T-helper 1 cell (primary cell): Measurements from ENCODE around the gene BUD23.
"Not testable (repeated sequence)": the region's sequence is repeated elsewhere in the genome, so short reads cannot be mapped to it uniquely, and the experiment has no call there.

Experiments used
- DNase-seq, 5 donors: peaks; one replicate each; pipeline ENCODE4 v3.0.0-alpha.2; 2012 to 2020

Gene BUD23

GRCh38 chr7:73668103-73668885, 15.1 kb upstream of the BUD23 start:
- DNase-seq = no peak

- DNase-seq = no peak
Measured at GRCh38 chr7:73668886-73669230, 14.5 kb upstream of the BUD23 start.

DNA sequence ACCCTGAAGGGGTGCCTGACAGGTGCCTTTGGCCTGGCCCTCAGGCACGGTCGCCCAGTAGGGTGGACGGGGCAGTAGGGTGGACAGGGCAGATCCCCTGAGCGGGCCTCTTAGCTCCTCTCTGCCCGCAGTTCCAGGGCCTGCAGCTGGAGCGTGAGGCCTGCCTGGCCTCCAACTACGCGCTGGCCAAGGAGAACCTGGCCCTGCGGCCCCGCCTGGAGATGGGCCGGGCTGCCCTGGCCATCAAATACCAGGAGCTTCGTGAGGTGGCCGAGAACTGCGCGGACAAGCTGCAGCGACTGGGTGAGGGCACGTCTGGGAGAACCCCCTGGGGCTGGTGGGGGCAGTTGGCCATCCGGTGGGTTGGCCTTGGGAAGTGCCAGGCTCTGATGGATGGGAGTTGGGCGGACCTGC, 14.1 kb upstream of the BUD23 start:
- no peak for DNase-seq

GRCh38 chr7:73669858-73670385, 13.5 kb upstream of the BUD23 start:
- no peak for DNase-seq

GRCh38 chr7:73671322-73671661, 12.1 kb upstream of the BUD23 start:
- DNase-seq = no peak

DNA sequence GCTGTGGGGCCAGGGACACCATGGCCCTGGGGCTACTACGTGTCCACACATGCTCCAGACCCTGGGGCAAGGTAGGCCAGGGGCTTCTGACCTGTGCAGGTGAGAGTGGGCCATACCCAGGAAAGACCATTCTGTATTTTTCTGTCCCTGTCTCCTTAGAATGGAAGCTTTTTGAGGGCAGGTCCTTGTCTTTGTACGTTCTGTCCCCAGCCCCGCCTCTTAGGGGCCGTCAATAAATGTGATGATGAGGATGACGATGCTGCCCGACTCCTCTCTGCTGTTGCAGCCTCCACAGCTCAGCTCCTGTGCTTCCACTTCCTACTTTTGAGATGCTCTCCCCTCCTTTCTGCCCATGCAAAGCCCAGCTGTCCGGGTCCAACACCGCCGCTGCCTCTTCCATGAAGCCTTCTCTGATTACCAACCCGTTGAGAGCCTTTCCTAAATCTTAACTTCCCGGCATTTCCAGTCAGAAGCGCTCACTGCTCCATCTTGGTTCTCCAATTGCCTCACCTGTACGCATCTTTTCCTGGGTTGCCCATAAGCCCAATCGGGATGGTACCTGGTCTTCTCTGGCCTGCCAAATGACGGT, 11.4 kb upstream of the BUD23 start:
- DNase-seq = no peak

GRCh38 chr7:73674468-73675124, 8.8 kb upstream of the BUD23 start:
- no peak for DNase-seq

DNA sequence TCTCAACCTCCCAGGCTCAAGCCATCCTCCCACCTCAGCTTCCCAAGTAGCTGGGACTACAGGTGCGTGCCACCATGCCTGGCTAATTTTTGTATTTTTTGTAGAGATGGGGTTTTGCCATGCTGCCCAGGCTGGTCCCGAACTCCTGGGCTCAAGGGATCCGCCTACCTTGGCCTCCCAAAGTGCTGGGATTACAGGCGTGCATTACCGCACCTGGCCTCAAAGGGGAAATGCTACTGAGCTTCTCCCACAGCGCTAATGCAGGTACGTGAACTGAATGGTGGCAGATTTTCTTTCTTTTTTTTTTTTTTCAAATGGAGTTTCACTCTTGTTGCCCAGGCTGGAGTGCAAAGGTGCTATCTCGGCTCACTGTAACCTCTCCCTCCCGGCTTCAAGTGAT, 7.3 kb upstream of the BUD23 start:
- DNase-seq = not testable (repeated sequence)

- DNase-seq = no peak
Measured at GRCh38 chr7:73678862-73679261, 4.5 kb upstream of the BUD23 start.

DNA sequence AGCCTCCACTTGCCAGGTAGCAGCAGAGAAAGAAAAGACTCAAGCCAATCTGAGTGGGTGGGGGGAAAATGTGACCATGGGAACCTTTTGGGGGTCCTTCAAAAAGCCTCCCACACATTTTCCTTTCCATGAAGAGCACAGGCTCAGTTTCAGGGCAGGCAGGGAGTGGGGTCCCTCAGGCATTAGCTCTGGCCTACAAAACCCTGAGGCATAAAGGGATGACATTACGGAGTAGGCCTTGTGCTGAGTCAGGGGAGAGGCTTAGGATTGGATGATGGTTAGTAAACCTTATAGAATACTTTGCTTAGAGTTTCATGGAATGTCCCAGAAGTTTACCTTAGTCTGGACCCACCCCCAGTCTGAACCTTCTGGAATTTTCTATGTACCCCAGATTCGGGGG, 3.7 kb upstream of the BUD23 start:
- DNase-seq = no peak

GRCh38 chr7:73680501-73680900, 2.9 kb upstream of the BUD23 start:
- DNase-seq = no peak

DNA sequence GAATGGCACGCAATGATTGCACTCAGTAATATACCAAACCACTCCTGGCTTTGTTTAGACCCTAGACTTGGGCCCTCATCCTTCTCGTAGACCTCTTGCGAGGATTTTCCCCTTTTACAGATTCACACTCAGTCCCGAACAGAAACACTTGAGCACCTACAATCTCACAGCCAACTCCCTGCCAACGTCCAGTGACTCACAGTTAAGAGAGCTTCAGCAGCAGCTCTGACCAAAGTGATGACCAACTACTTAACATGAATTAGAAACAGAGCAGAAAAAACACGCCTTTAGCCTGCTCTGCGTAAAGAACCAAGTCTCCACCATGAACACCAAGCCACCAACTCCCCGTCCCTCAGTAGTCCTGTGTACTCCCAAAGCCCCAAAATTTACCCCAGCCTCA, 2.4 kb upstream of the BUD23 start:
- DNase-seq = no peak

- DNase-seq = no peak
Measured at GRCh38 chr7:73682745-73683055, 697 bp upstream of the BUD23 start.

GRCh38 chr7:73683788-73684693, 644 bp downstream of the BUD23 start:
- DNase-seq = no peak

GRCh38 chr7:73685311-73685710, 1.9 kb downstream of the BUD23 start:
- no peak for DNase-seq

GRCh38 chr7:73688288-73688687, 4.9 kb downstream of the BUD23 start:
- DNase-seq = no peak

GRCh38 chr7:73690646-73691045, 7.2 kb downstream of the BUD23 start:
- no peak for DNase-seq

DNA sequence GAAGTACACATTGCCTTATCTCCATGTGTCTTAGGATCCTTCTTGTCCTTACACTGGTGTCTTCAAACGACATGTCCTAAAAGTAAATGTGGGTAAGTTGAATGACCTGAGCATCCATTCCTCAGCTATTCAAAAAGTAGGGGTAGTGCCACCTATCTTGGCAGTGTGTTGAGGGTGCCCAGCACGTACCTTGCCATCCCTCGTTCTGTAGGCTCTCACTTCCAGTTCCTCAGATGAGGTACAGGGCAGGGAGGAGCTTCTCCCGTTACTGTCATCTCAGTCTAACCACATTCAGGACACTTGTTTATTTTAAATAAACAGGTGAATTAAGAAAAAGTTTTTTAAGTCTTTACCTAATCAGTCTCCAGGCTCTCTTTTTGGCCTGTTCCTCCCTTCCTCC, 13.0 kb downstream of the BUD23 start:
- no peak for DNase-seq

DNA sequence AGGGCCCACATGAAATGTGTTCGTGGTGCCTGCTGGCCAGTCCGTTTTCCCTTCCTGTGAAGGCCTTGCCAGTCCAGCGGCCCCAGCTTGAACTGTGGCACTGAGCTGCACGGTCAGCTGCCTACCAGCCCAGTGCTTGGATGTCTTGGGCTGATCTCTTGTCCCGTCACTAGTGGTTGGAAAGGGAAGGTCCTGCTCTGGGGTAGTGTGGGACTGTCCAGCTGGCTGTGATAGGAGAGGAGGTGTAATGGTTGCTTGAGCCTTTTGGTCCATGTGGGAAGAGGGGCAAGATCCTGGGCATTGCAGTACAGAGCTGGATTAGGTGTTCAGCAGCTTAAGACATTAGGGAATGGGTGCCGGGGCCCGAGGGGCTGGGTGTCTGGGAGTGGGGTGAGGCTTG, 15.0 kb downstream of the BUD23 start:
- no peak for DNase-seq

GRCh38 chr7:73699370-73700068, 16.1 kb downstream of the BUD23 start:
- DNase-seq = no peak

- no peak for DNase-seq
Measured at GRCh38 chr7:73700069-73700423, 16.6 kb downstream of the BUD23 start.

DNA sequence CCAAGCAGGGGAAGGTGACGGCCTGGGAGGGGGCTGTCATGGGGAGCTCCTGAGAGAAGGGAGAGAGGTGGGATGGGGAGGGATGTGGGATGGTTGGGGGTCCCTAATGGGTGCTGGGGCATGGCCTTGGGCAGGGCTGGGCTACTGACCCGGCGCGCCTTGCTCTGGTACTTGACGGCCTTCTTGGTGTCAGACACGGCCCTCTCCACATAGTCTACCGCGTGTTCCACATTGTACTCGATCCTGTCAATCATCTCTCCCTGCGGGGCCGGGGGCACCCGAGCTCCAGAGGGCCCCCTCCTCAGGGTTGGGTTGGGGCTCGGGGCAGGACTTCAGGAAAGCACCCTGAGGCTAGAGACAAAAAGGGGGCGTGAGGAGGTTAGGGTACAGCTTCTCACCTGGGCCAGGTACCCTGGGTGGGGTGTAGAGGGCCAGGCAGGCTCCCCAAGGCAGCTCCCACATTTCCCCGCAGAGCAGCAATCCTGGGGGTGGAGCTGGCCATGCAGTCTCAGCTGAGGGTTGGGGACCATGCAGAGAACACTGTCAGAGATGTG, 17.3 kb downstream of the BUD23 start:
- DNase-seq = no peak
